NOMO-1 treated with DMSO at 0.1 percent for 48 hours (cell line): ENCODE measurements around the gene CD302.
"Not testable (repeated sequence)": the region's sequence is repeated elsewhere in the genome, so short reads cannot be mapped to it uniquely, and the experiment has no call there.

Experiments used
- DNase-seq: peaks from one replicate; lab custom pipeline; 2025; ENCODE audit not compliant: unreplicated experiment; lab: John Stamatoyannopoulos, UW

Gene CD302

DNA sequence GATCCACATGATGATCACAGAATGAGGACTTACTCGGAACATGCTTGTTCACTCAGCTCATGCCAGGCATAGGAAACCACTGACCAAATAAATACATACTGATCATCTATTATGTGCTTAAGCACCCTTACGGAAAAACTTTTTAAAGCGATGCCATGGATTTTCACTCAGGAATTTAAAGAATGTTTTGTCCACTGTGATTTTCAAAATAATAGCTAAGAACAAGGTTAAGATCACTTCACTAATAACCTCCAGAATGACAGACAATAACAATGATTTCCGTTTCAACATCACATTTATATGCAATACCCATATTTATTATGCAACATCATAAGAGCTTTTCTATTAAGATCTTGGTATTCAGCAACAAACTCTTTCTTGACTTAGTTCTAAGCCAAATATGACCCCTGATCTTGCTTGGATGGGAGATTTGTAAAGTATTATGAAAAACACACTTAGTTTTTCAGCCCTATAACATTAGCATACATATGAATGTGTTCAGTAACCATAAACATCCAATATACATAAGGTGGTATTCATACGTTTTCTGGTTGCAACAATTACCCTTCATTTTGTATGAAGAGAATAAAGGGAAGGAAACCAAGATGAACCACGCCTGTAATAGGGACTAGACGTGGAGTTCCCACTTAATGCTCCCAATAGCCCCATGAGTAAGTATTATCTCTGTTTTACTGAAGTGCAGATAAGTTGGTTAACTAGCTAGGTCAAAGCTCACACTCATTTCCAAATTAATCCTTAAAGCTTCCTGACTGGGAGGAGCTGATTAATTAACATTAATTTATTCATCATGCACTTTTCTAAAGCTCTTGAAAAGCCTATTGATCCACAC lies 1.9 kb downstream of the CD302 start:
- DNase-seq = peak; percentile 41

DNA sequence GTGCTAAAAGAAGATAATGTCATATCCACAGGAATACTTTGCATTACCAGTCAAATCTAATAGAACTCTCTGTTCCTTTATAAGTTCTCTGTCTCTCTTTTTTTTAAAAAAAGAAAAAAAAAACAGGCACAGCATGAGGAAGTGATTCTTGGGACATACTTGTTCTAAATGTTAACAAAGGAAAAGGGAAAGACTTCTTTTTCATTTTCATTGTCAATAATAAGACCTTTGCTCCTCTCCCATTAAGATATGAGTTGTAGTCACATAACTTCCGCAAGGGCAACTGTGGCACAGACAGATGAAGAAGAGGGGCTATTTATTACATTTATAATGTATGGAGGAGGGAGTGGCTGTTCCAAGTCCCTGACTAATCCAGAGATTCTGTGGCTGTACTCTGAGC lies 4.7 kb downstream of the CD302 start:
- DNase-seq = peak; percentile 77

DNA sequence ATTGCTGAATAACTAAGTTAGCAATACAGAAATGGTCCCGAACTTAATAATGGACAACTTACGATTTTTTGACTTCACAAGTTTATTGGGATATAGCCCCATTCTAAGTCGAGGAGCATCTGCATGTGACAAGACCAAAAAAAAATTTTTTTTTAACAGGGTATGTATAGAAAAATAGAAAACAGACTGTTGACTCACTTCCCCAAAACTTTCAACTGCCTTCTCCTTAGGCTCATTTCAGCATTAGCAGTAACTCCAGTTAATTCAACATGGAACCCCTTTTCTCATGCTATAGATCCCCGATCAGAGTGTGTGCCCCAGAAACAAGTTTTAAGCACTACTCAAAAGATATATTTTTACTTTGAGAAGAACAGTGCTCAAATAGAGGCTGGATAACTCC lies 5.4 kb downstream of the CD302 start:
- DNase-seq = peak; percentile 74

DNA sequence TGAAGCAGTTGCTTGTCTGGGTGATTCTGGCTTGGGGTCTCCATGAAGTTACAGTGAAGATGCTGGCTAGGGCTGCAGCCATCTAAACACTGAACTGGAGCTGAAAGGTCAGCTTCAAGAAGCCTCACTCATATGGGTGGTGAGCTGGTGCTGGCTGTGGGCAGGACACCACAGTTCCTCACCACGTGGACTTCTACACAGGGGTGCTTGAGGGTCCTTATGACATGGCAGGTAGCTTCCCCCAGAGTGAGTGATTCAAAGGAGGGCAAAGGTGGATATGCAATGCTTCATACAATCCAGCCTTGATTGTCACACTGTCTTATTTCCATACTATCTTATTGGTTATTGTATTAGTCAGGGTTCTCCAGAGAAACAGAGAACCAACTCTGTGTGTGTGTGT lies 6.0 kb downstream of the CD302 start:
- no peak for DNase-seq

DNA sequence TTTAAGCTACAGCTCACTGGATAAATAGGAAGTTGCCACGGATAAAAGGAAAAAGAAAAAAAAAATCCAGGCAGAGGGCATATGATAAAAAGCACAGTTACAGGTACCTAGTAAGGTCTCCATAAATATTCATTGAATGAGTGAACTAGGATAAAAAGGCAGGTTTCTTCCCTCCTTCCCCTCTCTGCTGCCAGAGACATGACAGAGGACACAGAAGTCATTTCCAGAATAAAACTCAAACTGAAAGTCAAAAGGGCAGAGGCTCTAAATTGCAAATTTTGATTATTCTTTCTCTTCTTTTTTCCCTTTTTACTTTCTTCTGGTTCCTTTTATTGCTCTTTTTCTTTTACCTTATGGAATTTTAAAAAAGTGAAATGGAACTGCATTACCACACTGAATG lies 7.7 kb downstream of the CD302 start:
- DNase-seq = no peak

DNA sequence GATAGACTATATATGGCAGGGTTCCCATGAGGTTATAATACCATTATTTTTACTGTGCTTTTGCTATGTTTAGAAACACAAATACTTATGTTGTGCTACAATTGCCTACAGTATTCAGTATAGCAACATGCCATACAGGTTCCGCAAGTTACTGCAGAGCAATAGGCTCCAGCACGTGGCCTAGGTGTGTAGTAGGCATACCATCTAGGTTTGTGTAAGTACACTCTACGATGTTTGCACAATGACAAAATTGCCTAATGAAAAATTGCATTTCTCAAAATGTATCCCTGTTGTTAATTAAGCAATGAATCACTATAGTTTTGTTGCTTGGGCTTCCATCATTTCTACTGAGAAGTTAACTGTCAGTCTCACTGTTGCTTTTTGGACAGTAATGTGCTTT lies 9.8 kb downstream of the CD302 start:
- DNase-seq = peak; percentile 22

DNA sequence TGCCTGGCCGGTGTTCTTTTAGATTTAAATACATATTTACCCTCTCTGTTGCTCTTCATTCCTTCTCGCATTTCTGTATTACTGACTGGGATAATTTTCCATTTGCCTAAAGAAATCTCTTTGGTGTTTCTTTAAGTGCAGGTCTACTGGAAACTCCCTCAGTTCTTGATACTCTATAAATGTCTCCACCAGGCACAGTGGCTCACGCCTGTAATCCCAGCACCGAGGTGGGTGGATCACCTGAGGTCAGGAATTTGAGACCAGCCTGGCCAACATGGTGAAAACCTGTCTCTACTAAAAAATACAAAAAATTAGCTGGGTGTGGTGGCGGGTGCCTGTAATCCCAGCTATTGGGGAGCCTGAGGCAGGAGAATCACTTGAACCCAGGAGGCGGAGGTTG lies 10.4 kb downstream of the CD302 start:
- DNase-seq = not testable (repeated sequence)

DNA sequence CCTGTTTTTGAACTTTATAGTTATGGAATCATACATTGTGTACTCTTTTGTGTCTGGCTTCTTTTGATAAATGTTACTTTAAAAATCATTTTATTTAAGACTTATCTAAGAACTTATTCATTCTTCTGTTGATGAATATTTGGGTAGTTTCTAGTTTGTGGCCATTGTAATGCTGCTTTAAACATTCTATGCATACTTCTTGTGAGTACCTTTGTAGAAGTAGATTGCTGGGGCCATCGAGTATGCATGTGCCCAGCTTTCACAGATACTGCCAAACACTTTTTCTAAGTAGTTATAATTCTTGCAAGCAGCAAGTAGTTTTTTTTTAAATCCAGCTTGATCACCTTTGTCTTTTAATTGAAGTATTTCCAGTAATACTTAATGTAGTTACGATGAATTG lies 11.1 kb downstream of the CD302 start:
- DNase-seq = no peak

DNA sequence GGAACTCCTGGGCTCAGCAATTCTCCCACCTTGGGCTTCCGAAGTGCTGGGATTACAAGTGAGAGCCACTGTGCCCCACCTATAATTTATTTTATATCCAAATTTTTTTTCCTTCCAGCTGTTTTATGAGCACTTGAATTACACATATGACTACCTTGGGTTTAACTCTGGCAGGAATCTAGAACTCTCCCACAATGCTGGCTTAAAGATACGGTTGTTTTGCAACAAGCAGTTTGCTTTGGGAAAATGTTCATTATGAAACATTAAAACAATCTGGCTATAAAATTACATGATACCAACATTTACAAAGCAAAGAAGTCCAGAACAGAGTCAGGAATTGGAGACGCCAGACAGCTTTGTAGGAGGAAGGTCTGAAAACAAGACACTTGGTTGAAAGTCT lies 12.8 kb downstream of the CD302 start:
- DNase-seq = no peak

DNA sequence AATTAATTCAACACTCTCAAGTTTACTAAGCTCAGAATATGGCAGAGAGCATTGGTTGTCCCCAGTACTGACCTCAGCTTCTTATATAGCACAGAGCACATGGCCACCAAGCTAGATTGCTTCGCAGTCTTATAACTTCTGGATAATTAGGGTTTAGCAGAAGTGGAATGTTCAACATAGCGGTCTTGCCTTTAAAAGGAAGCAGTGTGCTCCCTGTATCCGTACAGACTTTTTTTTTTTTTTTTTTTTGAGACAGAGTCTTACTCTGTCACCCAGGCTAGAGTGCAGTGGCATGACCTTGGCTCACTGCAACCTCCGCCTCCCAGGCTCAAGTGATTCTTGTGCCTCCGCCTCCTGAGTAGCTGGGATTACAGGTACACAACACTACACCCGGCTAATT lies 13.3 kb downstream of the CD302 start:
- not testable (repeated sequence) for DNase-seq

DNA sequence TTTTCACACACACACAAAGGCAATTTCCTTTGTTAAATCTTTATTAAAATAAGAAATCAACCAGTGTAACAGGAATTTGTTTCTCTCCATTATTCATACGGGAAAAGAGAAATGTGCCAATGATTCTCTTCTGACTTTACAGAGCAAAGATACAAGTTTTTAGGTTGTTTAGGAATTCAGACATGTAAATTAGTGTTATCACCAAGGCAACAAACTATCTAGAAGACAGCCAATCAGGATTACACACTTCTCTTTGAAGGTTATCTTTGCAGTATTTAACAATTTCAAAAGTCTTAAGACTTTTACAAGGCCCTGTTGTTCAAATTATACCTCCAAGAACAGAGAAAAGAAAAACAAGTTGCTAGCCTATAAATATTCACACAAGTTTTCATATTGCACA lies 14.5 kb downstream of the CD302 start:
- no peak for DNase-seq

DNA sequence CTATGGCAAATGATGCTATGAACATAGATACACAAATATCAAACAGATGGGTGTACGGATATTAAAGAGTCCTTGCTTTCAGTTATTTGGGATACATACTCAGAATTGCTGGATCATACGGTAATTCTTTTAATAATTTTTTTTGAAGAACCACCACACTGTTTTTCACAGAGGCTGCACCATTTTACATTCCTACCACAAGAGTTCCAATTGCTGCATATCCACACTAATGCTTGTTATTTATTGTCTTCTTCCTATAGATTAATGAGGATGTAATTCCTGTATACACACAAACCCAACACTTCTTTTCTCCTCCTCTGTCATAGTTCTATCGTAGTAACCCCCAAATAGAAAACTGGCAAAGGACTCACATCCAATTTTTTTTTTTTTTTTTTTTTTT lies 21.7 kb downstream of the CD302 start:
- no peak for DNase-seq

DNA sequence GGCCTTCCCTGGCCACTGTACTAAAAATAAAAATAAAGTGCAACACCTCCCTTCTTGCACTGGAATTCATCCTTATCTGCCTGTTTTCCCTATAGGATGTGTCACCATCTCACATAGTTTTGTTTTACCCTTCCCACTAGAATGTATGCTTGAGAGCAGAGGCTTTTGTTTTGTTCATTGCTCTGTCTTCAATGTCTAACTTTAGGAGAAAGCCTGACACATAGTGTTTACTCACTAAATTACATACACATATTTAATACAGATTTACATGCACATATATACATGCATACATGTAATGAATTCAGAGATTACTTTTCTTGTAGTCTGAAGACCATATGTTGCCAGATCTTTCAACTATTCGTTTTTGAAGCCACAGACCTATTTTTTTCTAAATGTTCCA lies 23.0 kb downstream of the CD302 start:
- no peak for DNase-seq

DNA sequence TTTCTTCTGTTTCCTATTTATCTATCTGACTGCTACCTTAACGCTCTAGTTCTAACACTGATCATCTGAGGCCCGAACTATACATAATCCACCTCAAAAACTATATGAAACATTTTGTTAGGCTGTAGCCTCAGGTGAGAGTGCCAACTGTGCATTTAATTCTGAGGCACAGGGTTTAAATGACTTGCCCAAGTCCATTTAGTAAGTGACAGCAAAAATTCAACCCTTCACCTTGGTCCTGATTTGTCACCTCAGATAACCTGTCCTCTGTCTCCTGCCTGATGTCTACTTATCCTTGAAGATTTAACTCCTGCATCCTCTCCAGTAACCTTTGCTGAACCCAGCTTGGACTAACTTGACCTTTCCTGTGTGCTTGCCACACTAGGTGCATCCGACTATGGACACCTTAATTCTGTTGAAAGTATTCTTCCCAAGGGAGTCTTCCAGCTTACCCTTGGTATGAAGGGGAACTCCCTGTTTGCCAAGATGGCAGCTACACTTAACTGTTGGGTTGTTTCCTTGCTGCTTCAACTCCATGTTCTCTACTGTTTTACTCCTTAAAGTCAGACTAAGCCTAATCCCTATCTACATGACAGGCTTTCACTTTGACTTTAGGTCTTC lies 23.5 kb downstream of the CD302 start:
- no peak for DNase-seq

DNA sequence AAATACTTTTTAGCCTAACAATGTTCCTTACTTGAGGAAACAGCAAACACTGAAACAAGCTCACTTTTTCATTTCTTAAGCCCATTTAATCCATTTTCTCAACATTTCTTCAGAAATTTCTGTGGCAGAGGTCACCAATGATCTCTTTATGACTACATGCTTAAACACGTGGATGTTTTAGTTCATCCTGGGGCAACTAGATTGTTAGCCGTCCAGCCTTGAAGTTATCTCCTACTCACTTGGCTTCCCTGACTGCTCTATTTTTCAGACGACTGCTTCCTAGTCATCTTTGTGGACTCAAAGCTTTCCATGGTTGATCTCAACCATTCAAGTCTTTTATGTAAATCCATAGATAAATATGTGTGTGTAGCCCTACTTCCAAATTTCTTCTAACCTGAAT lies 24.1 kb downstream of the CD302 start:
- DNase-seq = no peak

DNA sequence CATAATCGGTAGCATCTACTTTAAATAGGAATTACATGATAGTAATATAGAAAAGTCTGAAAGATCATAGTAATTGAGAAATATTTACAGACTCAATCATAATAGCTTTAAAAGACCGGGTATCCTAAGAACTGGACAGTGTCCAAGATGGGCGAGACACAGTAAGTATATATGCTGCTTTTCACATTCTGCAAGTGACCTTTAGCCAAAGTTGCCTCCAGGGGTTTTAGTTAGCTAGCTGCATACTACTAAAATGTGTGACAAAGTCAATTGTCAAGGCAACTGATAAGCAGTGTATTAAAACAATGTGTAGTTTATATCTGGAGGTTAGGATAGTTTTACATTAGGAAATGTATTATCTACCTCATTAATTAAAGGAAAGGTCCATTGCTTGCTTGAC lies 24.6 kb downstream of the CD302 start:
- no peak for DNase-seq

DNA sequence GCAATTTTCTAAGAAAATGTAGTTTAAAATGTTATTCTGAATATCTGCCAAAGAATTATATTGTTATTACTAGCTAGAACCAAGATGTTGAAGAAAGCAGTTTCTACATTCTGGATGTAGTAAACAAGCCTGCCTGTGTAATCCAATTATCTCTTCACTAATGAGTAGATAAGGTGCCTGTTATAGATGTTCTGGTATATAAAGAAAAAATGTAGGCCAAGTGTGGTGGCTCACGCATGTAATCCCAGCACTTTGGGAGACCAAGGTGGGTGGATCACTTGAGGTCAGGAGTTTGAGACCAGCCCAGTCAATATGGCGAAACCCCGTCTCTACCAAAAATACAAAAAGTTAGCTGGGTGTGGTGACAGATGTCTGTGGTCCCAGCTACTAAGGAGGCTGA lies 28.9 kb downstream of the CD302 start:
- DNase-seq = no peak

DNA sequence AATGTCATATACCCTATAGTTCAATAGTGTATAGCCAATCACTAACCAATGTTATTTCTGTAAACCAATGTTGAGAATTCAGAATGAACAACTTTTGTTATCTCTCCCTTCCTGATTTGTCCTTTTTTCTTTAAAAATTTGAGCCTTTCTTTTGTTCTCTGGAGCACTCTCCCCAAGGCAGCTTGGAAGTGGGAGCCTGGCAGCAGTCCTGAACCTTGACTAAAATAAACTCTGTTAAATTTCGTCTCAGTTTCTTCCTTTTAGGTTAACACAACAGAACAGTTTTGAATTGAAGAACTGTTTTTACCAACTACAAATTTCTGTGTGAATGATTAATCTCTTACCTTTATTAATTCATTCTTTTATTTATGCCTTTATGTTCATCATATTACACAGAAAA lies 35.9 kb downstream of the CD302 start:
- DNase-seq = no peak

DNA sequence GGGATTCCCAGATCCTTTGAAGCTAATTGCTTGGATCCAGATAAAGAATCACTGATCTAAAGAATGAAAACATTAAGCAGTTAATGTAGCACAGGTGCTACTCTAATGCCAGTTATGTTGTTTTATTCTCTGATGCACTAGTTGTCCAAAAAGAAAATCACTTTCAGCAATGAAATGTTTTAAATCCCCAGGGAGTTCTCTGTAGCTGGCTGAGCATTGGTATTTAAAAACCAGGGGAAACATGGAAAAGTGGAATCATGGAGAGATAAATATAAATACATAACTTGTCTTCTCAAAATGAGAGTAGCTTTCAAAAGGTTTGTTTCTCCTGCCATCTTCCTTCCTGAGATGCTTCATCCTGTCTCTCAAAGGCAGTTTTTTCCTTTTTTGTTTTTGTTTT lies 37.7 kb downstream of the CD302 start:
- DNase-seq = no peak

DNA sequence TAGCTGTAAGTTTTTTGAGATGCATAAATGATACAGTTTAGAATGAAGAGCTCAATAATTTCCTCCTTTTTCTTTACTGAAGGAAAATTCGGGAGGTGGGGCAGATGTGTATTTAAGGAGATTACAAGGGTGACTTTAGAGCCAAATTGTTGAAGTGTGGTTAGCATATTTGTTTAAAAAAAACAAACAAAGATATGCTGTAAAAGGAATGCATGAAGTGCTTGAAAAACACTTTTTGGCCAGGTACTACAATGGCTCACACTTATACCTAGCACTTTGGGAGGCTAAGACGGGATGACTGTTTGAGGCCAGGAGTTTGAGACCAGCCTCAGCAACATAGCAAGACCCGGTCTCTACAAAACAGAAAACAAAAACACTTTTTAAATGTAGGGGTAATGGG lies 38.4 kb downstream of the CD302 start:
- no peak for DNase-seq

DNA sequence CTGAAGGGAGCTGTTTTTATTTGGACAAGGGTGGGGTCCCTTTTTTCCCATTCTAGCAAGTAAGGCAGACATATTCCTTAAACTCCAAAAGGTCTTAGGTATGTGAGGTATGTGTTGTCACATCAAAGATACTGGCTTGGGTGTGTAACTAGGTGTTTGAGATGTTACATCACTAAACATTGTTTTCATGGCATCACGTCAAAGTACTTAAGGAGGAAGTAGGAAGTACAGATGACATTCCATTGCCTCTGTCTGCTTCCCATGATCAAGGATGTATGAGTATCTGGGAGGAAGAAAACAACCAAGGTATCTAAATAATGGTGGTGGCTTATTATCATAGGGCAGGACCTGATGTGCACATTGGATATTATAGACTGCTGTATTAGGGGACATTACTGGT lies 39.3 kb downstream of the CD302 start:
- DNase-seq = no peak

DNA sequence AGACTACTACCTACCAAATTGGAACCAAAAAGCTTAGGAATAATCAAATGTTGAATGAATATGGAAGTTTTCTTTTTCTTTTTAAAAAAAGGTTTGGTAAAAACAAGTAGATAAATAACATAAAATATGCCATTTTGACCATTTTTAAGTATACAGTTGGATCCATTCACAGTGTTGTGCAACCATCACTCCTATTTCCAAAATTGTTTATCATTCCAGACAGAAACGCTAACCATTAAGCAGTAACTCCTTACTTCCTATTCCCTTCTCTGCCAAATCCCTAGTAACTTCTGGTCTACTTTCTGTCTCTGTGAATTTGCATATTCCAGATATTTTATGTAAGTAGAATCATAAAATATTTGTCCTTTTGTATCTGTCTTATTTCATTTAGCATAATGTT lies 39.8 kb downstream of the CD302 start:
- DNase-seq = no peak

DNA sequence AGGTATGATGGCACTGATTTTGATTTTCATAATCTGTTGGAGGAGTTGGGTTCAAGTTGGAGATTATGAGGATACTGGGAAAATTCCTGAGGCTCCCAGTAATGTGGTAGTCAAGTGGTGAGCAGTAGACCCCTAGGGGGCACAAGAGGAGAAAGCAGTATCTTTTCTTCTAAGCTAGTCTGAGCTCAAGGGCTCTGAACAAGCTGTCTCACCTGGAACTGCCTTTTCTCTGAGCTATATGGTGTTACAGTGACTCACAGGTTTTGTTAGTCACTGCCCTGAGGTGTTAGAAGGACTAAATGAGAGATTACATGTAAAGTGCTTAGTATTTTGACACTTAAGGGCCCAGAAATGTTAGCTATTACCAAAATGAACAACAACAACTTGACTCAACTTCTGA lies 42.2 kb downstream of the CD302 start:
- no peak for DNase-seq
